ENCODE measurements around the gene EPS8L2. TPM values are rescaled to one million over a fixed set of nuclear protein-coding genes. Genes with fewer than 3 reads are reported as not detected.

The EPS8L2 gene
- total RNA-seq = 12.1 TPM
- long read RNA-seq, transcript EPS8L2-218 (21 exons, 2,469 nt) = major isoform, 5 of 21 reads
- long read RNA-seq, partial matches to known transcripts = 1 of 21 reads
- long read RNA-seq, other reads (novel, unspliced or antisense) = 7 of 21 reads

DNA sequence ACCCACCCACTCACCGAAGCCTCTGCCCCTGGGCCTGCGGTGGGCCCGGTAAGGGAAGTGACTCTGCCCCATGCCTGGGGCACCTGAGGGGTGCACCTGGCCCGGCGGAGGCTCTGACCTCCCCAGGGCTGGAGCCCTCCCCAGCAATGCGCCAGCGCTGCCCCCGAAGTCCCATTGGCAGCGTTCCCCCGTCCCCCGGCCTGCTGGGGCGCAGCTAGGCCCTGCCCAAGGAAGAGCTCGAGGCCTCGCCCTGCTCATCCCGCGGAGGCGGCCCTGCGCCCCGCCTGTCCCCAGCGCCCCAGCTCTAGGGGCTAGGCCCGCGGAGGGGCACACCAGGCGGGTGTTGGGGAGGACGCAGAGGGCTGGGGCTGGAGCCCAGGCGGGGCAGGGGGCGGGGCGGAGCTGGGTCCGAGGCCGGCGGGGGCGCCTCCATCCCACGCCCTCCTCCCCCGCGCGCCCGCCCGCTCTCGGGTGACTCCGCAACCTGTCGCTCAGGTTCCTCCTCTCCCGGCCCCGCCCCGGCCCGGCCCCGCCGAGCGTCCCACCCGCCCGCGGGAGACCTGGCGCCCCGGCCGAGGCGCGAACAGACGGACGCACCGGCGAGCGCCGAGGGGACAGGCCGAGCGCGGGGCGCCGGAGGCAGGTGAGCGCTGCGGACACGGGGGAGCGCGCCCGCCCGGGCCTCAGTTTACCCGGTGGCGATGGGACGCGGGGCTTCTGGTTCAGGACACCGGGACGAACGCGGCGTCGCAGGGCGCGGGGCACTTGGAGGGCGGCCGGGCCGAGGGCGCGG lies at the start of gene EPS8L2:
EPS8L2 (plus strand) TSS at position 586 of the 793 bp plus-strand sequence. CDS start 3,177 bp downstream, outside the sequence.
- no peak for DNase-seq (ENCODE audit: low spot score)

DNA sequence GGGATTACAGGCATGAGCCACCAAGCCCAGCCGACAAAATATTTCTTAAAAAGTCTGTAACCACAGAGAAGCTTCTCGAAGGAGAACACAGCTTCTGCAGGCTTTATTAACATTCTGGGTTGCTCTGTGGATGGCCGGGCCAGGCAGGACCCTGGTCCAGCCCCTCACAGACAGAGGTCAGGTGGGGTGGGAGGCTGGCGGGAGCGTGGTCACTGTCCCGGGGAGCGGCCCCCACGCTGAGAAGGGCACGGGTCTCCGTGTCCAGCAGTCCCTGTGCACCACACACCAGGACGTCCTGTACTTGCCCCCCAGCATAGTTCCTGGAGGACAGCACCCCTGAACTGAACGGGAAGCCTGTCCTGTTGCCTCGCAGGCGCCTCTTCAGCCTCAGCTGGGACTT lies 49.6 kb upstream of the EPS8L2 start:
- no peak for DNase-seq (ENCODE audit: low spot score)

DNA sequence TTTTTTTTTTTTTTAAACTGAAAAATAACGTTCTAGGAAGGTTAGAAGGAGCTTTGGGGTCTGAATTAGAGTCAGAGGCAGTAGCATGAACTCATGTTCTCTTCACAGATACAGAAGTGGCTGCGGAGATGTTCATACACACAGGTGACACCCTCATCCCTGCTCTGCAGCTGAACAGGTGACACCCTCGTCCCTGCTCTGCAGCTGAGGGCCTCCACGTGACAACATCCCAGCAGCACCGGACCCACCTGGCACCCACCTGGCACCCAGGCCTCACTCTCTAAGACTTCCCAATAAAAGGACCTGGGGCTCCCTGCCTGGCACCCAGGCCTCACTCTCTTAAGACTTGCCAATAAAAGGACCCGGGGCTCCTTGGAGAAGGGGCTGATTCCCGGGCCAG lies 49.2 kb upstream of the EPS8L2 start:
- DNase-seq (ENCODE audit: low spot score) = no peak

DNA sequence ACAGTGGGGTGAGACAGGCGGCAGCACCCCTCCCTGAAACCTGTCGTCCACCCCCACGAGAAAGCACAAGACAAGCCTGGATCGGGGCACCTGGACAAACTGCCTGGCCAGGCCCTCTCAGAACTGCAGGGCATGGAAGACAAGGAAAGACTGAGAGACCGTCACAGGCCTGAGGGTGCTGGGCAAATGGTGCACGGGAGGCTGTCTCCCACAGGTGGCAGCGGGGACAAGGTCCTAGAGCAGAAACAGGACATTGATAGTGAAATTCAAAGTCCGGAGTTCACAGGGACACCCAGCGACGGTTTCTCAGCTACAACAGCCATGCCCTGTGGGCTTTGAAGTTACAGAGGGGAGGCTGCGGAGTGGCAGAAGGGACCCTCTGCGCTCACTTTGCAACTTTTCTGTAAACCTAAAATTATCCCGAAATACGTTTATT lies 48.3 kb upstream of the EPS8L2 start:
- no peak for DNase-seq (ENCODE audit: low spot score)

DNA sequence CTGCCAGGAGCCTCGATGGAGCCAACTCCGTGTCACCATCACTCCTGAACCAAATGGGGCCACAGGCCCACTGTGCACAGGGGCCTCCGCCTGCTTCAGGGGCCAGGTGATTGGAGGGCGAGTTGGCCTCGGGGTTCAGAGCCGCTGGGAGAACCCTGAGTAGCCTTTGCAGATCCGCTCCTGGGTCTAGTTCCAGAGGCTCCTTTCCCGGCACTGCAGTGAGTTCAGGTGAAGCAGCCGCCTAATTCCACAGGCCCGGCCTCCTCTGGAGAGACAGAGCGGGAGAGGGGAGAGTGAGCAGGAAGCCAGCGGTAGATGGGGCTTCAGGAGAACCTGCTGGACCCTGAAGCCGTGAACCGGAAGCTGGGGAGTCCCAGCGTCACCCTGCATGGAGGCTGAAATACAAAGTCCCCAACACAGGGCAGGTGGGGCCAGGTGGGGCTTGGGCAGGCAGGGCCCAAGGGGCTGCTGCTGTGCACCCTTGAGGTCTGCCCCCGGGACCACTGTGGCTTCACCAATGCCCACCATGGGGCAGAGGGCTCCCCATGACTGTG lies 46.4 kb upstream of the EPS8L2 start:
- no peak for DNase-seq (ENCODE audit: low spot score)

DNA sequence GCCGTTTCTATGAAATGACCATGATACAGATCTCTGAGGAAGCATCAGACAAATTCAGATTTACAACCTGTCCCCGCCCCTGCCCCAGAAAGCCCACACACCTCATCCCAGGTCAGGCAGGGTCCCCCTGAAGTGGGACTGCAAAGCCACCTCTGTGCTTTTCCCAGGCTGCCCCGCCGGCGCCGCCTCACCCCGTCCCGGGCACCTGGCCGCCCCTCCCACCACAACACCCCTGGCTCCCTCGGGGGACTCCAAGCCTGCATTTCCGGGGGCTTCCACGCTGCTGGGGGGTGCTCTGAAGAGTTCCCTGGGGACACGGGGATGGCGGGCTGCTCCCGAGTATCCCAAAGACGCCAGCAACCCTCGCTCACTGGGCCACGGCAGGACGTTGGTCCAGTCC lies 45.8 kb upstream of the EPS8L2 start:
- DNase-seq (ENCODE audit: low spot score) = no peak

DNA sequence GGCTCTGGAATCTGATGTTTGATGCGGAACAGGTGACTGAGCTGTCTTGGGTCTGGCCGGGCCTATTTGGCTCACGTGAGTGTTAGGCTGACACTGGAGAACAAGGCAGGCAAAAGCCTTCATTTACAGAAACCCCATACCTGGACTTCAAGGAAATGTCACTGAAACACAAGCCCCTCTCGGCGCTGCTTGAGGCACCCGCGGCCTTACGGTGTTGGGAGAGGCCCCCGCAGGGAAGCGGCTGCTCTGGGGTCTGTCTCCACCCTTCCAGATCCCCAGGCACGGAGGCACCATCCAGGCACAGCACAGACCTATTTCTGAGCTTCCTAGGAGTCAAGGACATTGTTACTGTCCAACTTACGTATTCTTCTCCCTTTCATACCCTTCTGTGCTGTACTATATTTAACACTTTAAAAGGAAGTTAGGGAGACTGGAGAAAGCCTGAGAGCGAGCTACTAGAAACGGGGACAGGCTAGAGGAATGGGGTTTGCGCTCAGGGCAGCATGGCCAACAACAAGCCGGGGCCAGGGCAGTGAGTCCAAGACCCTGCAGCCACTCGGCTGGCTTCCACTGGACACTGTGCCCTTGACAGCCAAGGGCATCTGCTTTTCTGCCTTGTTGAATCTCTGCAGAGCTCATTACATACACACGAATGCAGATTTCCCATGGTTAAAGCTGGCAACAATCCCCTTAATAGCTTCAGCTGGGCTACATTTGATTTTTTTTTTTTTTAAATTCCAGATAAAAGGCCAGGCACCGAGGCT lies 45.2 kb upstream of the EPS8L2 start:
- DNase-seq (ENCODE audit: low spot score) = no peak

DNA sequence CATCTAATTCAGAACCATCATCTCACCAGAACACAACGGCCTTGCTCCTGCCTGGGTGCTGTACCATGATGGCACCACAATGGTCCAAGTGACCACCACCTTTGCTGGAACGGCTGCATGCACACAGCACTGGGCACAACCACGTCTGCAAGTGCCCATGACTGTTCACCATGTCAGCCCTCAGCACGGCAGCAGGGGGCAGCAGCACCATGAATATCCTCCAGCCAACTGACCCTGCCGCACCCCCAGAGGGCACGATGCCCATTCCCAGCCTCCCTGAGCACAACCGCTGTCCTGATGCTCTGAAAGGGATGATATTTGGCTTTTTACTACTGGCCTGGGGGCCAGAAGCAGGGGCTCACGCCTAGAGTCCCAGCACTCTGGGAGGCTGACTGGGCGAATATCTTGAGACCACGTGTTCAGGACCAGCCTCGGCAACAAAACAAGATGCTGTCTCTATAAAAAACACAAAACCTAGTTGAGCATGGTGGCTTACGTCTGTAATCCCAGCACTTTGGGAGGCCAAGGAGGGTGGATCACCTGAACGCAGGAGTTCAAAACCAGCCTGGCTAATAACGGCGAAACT lies 43.2 kb upstream of the EPS8L2 start:
- DNase-seq (ENCODE audit: low spot score) = no peak

DNA sequence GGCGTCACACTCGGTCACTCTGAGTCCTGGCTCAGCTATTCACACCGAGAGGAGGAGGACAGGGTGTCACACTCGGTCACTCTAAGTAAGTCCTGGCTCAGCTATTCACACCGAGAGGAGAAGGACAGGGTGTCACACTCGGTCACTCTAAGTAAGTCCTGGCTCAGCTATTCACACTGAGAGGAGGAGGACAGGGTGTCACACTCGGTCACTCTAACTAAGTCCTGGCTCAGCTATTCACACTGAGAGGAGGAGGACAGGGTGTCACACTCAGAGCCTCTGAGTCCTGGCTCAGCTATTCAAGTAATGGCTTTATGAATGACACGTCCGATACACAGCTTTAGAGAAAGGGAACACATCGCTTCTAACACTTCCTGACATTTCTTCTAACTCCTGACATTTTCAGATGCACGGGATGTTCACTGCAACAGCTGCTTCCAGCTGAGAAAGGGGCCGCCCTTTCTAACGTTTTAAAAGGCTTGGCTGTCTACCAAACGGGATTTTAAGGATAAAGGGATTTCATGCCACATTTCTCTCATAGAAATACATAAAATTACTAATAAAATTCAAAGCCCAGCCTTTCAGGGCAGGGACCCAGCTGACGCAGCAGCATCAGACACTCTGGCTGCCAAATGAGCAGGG lies 40.8 kb upstream of the EPS8L2 start:
- no peak for DNase-seq (ENCODE audit: low spot score)

DNA sequence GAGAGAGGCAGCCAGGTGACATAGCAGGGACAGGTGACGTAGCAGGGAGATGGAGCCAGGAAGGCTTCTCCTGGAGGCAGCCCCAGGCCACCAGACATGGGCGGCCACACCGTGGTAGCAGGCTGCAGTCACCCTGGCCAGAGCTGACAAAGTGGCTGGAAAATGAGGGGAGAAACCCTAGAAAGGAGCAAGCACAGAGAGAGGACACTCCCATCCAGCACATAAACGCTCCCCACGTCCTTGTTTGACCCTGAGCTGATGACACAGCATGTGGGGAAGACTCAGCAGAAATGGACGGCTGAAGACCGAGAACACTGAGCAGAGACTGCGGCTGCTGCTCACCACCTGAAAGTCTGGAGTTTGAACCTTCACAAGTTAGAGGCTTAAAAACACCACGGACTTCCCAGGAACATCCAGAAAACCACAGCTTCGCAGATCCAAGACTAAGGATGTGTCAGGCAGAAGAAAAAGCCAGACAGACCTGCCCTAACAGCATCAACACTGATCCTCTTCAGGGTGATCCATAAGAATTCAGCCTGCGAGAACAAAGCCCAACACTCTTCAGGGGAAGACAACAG lies 40.2 kb upstream of the EPS8L2 start:
- no peak for DNase-seq (ENCODE audit: low spot score)

DNA sequence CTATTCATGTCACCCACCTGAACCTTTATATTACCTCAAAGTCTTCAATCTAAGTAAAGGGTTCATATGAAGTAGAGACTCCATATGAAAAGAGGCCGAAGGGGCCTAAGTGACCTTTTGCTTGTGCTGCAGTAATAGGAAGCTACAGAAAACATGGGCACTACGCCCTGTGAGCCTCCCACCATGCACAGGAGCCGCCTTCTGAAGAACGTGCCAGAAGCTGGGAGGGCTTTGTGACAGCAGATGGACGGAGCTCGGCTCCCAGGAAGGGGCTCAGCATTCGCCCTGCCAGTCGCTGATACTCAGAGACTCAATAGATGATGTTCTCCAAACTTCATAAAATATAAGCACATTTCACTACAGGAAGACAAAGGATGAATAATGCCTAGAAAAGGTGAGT lies 32.2 kb upstream of the EPS8L2 start:
- no peak for DNase-seq (ENCODE audit: low spot score)

DNA sequence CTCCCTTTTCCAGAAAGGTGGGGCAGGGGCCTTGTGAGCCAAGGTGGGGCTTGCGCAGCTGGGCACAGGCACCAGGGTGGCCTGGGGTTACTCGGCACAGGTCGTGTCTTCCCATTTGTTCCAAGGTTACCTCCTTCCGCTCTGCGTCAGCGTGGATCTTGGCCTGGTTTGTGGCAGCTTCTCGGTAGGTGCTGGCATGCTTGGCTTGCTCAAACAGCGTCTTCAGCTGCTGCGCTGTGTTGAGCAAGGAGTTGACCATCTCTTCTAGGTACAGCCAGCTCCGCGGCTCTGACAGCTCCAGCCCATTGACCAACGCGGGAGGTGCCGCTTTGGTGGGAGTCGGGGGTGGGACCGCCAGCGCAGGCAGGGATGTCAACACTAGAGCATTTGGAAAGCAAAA lies 31.6 kb upstream of the EPS8L2 start:
- no peak for DNase-seq (ENCODE audit: low spot score)

DNA sequence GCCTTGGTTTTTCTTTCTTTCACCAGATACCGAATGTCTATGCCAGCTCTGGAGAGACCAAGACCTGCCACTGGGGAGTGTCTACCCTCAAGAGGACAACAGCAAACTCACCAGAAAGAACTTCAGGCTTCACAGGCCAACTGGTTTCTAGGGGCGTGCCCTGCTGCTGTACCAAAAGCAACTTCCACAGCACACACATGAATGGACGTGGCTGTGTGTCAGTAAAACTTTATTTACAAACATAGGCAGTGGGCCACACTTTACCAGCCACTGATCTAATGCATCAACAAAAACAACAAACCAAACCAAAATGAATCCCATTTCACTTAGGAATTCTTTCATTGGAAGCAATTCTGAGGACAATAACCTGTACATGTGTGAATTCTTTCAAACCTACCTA lies 27.7 kb upstream of the EPS8L2 start:
- no peak for DNase-seq (ENCODE audit: low spot score)

DNA sequence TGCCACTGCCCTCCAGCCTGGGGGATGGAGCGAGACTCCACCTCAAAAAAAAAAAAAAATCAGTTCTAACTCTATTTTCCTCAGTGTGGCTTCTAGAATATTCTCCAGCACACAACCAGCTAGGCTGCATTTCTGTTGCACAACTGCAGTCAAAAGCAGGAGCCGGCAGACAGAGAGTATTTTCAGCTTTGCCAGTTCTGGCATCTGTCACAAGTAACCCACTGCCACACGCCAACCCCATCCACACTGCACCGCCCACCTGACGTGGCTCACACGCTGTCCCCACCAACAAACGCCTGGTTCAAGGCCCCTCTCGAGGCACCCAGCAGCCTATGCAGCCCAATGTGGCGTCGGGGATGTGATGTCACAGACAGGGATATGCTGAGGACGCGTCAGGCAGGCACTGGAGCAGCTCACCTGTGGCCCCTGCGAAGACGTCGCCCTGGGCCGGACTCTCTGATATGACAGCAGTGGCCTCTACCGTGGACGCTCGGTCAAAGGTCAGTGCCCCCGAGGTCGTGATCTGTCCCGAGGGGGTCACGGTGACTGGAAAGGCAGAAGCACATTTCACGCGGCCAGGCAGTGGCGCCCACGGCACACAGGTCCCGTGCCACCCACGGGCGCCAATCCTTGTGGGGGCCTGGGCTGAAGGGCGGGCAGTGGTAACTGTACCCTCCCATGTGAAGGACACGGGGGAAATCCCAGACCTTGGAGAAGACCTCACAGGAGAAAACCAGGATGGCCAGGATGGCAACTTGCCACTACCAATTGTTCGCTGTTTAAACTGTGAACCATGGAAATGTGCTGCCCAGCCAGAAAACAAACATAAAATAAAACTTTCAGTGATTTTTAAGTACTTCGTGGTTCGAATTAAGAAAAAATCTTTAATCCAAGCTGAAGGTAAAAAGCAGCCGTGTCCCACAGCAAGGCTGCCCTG lies 26.5 kb upstream of the EPS8L2 start:
- DNase-seq (ENCODE audit: low spot score) = no peak

DNA sequence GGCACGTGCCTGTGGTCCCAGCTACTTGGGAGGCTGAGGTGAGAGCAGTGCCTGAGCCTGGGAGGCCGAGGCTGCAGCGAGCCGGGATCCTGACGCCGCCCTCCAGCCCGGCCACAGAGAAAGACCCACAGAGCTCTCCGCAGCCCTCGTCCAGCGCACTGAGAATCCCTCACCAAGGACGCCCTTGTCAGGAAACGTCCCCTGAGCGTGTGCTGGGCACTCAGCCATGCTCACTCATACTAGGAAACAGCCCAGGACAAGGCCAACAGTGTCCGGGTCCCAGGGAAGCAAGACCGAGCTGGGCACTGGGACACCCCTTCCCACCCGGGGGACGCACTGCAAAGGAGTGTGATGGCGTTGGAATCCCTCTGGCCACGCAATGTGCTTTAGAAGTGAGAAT lies 25.6 kb upstream of the EPS8L2 start:
- DNase-seq (ENCODE audit: low spot score) = no peak

DNA sequence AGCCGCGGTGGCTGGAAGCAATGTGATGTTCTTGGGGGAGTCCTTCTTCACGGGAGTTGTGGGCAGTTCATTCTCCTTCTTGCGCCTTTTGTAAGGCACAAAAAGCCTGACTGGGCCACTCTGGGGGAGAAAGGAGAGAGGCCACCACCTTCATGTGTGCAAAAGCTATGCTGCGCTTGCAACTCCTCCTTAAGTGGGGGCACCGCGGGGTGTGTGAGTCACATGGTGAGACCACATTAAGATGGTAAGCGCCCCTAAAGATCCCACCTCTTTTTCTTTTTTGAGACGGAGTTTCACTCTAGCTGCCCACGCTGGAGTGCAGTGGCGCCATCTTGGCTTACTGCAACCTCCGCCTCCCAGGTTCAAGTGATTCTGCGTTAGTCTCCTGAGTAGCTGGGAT lies 25.1 kb upstream of the EPS8L2 start:
- no peak for DNase-seq (ENCODE audit: low spot score)

DNA sequence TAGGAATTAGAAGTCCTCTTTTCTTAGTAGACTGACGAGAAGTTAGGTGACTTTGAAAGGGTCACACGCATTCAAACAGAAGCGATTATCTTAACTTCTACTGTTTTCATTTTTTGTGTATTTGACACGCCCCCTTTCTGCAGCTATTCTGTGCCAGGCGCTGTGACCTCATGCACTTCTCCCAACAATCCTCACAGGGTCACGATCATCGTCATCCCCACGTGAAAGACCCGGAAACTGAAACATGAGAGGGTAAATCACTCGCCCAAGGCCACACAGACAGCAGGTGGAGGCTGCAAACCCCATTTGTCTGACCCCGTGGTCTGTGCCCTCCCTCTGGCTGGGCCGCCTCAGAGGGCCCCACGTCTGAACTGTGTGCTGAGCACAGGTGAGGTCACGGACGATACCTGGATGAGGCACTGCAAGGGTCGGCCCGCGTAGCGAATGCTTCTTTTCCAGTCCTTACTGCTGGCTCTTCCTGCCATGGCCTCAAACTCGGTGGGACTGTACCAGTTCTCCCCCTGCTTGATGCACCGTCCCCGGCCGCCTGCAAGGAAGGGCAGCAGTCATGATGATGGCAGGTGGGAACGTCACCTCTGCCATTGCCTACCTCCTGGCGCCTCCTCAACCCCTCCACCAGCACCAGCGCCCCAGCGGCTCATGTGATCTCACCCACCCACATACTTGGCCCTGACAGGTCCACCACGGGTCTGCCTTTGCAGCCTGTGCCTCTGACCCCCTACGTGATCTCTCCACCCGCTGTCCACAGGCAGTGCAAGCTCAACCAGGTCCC lies 19.4 kb upstream of the EPS8L2 start:
- no peak for DNase-seq (ENCODE audit: low spot score)

DNA sequence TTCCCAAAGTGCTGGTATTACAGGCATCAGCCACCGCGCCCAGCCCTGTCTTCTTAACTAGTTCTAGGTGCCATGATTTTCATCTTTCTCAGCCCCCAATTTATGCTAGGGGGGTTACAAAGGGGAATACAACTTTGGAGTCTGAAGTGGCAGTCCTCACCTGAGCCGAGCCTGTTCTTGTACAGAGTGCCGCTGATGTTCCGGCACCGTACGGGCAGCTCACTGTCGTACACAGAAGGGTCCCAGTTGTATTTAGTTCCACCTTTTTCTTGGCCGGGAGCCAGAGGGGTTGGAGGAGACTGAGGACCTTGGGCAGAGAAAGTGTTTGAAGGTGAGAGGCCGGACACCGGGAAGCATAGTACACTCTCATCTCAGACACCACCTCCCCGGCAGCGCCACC lies 18.3 kb upstream of the EPS8L2 start:
- DNase-seq (ENCODE audit: low spot score) = no peak

DNA sequence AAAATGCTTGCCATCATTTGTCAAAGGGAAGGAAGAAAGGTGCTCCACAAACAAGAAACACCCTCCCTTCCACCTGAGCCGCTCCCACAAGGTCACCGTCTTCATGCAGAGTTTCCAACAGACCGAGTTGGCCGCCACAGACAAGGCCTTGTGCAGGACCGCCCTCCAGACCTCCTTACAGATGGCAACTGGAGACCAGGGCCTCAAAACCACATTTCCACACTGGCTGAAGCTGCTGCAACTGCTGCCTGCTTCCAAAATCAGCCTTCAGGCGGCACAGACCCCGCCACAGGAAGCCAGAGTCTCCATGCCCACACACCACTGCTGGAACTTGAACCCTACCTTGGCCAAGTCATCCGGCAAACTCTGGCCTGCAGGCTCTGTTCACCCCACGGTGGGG lies 17.4 kb upstream of the EPS8L2 start:
- no peak for DNase-seq (ENCODE audit: low spot score)

Measured in mesenteric fat pad (tissue), 1 donor.